Activated naive CD8-positive, alpha-beta T cell (primary cell): ENCODE measurements around the gene NTF3.

Experiments used
- H3K27ac Mint-ChIP-seq: one replicate; pipeline ENCODE4 v1.8.0; 2021; ENCODE audit warnings: mixed read lengths
- H3K27me3 Mint-ChIP-seq: one replicate; pipeline ENCODE4 v1.8.0; 2021; ENCODE audit warnings: mixed read lengths
- H3K36me3 Mint-ChIP-seq: one replicate; pipeline ENCODE4 v1.8.0; 2021; ENCODE audit warnings: mixed read lengths
- H3K4me1 Mint-ChIP-seq: one replicate; pipeline ENCODE4 v1.8.0; 2021; ENCODE audit warnings: low read depth, mixed read lengths
- H3K4me3 Mint-ChIP-seq: one replicate; pipeline ENCODE4 v1.8.0; 2021; ENCODE audit warnings: mild to moderate bottlenecking, mixed read lengths
- H3K9me3 Mint-ChIP-seq: one replicate; pipeline ENCODE4 v1.8.0; 2021; ENCODE audit warnings: low read depth, mixed read lengths

The NTF3 gene

DNA sequence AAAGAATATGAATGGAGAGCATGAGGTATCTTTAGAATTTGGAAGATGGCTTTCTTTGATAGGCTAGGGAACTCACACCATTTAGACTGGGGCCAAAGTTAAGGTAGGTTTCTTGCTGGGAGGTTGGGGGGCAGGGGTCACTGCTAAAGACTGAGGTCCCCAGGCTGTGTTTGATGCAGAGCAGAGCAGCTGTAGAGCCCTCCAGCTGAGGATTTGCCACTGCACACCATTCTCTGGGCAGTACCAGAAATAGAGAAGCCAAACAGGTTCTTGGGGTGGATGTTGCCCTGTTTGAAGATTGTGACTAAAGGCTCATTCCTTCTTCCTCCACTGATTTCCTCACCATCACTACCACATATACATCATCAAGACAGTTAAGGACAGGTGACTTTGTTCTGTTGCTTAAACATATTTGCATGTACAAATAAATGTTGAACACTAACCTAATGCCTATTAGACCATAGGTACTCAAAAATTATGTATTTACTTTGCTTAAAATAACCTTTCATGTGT is 7.9 kb downstream of the NTF3 start:
- Mint-ChIP-seq H3K36me3 (no peaks in the 10 kb centered on the region), H3K27me3 (peaks cover 13% of the 10 kb centered on the region), H3K4me3 (no peak overlapping the region), H3K9me3 (no peaks in the 10 kb centered on the region), H3K27ac (no peak overlapping the region), H3K4me1 (no peaks in the 10 kb centered on the region)

DNA sequence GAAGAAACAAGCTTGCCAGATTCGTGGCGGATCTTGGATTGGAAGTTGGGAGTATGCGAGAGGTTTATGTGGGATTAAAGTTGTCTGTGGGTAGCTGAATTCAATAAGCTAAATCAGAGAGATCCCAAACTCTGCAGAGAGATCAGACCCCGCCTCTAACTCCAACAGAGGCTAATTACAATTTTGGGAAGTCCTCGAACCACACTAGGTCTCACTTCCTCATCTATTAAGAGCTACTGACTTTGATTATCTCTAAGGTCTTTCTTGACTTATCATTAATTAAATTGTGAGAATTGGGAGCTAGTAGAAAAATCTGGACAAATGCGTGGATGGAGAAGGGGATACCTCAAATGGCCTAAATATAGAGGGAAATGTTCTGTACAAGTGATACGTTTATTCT is 9.1 kb downstream of the NTF3 start:
- Mint-ChIP-seq H3K9me3 (no peaks in the 10 kb centered on the region), H3K36me3 (no peaks in the 10 kb centered on the region), H3K4me3 (no peak overlapping the region), H3K27ac (no peak overlapping the region), H3K4me1 (no peaks in the 10 kb centered on the region), H3K27me3 (peaks cover 16% of the 10 kb centered on the region)

DNA sequence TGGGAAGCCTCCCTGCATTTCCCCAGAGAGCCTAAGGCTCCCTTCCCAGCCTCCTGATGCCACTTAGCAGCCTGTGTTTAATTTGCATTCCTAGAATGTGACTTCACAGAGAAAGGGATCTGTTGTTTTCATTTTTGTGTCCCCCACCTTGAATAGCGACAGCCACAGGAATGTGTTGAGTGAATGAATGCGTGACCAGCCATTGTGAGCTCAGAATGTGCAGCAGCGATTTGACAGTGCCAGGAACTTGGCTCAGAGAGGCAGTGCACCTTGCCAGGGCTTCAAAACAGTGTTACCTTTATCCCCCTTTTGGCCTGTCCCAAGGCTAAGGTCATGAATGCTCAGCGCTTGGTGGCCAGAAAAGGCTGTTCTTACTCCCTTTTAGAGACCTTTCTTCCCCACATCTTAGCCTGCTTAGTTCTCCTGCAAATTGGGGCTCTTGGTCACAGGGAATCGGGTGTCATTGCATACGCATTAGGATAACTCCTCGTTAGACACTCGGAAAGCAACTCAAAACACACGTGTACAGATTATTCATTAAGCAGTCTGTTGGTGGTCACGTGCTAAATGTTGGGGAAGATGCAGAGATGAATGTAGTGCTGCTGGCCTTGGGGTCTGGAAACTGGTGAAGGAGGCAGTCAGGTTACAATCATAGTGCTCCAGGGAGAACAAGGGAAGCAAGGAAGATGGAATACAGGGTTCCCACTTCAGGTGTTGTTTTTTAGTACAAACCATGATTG is 9.8 kb downstream of the NTF3 start:
- Mint-ChIP-seq H3K4me3 (no peak overlapping the region), H3K27me3 (peaks cover 16% of the 10 kb centered on the region), H3K27ac (no peak overlapping the region), H3K9me3 (no peaks in the 10 kb centered on the region), H3K4me1 (no peaks in the 10 kb centered on the region), H3K36me3 (no peaks in the 10 kb centered on the region)

DNA sequence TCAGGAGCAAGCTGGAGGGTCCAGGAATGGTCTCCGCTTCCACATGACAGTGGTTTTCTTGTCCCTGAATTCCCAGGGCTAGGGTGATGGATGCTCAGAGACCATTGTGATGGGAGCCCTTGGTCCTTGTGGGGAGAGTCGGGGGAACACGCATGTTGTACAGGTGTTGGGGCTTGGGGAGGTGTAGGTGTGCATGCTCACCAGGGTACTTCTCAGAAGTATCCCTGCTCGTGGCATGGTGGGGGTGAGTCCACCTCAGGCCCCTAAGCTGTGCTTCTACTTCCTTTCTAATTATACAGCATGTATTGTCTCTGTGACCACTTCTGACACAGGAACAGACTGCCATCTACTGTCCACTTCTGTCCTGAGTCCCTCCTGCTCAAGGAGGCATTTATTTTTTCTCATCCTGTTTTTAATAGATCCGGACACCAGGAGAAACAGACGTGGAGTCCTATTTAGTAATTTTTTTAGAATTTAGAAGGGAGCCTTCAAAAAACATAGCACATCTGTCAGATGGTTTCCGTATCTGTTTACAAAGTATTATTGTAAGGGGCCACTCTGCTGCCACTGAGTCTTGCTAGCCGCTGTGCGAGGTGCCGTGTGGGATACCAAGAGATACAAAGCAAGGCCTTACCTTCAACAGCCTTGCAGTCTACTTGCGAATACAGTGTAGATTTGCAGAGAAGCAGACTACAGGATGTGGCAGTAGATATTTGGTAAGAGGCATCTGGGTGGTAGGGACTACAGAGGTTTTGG is 10.5 kb downstream of the NTF3 start:
- H3K27me3 Mint-ChIP-seq, result peaks cover 16% of the 10 kb centered on the region
- no peaks in the 10 kb centered on the region for H3K36me3 Mint-ChIP-seq
- no peak overlapping the region for H3K4me3 Mint-ChIP-seq
- H3K27ac Mint-ChIP-seq, result no peak overlapping the region
- H3K9me3 Mint-ChIP-seq, result no peaks in the 10 kb centered on the region
- no peaks in the 10 kb centered on the region for H3K4me1 Mint-ChIP-seq

DNA sequence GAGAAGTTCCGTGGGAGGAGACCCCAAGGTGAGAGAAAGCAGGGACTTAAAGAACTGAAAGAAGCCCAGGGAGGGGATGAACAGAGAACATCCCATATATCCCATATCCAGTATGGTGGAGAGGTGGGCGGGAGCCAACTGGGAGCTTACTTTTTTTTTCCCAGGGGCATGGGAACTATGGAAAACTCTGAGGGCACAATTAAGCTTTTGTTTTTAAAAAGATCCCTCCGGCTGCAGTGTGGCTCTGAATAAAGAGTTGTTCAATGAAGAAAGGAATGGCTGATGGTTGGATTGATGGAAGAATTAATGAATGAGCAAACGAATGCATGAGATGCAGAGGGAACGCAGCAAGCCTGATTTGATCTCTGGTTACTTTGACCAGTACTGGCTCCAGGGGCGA is 12.6 kb downstream of the NTF3 start:
- Mint-ChIP-seq H3K4me1 (no peaks in the 10 kb centered on the region), H3K9me3 (no peaks in the 10 kb centered on the region), H3K27me3 (peaks cover 16% of the 10 kb centered on the region), H3K27ac (no peak overlapping the region), H3K36me3 (no peaks in the 10 kb centered on the region), H3K4me3 (no peak overlapping the region)

DNA sequence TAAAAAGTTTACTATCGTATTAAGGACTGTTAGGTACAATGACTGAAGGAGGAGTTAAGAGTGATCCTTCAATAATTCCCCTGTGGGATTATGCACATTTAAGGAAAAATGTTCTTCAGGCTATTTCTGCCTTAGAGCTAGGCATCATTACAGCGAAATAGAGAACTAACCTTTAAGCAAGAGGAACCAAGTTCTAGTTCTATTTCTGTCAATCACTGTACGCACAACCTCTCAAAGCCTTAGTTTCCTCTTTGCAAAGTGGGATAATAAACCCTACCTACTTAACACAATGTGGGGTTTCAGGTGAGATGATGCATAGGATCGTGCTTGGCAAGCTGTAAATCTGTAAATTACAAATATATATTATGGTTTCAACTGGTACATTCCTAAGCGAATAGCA is 15.4 kb downstream of the NTF3 start:
- peaks cover 14% of the 10 kb centered on the region for H3K27me3 Mint-ChIP-seq
- H3K36me3 Mint-ChIP-seq, result no peaks in the 10 kb centered on the region
- H3K9me3 Mint-ChIP-seq, result no peaks in the 10 kb centered on the region
- H3K27ac Mint-ChIP-seq, result no peak overlapping the region
- no peaks in the 10 kb centered on the region for H3K4me1 Mint-ChIP-seq
- no peak overlapping the region for H3K4me3 Mint-ChIP-seq

DNA sequence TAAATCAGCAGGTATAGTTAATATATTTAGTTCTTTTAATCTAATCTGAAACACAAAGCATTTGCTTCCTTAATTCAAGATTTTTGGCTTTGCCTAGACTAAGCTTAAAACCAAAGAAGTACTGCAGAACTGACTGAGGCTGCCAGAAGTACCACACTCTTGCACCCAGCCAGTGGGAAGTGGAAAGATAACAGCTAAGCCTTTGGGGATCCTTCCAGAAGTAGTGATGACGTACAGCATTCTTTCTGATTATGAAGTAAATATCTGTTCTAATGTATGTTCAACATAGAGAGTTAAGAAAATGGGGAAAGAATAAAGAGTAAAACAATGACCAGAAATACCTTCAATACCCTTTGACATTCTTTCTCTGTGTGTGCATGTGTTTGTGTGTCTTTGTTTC is 19.3 kb downstream of the NTF3 start:
- no peak overlapping the region for H3K27ac Mint-ChIP-seq
- peaks cover 4% of the 10 kb centered on the region for H3K27me3 Mint-ChIP-seq
- no peaks in the 10 kb centered on the region for H3K4me1 Mint-ChIP-seq
- H3K36me3 Mint-ChIP-seq, result no peaks in the 10 kb centered on the region
- H3K4me3 Mint-ChIP-seq, result no peak overlapping the region
- H3K9me3 Mint-ChIP-seq, result no peaks in the 10 kb centered on the region

DNA sequence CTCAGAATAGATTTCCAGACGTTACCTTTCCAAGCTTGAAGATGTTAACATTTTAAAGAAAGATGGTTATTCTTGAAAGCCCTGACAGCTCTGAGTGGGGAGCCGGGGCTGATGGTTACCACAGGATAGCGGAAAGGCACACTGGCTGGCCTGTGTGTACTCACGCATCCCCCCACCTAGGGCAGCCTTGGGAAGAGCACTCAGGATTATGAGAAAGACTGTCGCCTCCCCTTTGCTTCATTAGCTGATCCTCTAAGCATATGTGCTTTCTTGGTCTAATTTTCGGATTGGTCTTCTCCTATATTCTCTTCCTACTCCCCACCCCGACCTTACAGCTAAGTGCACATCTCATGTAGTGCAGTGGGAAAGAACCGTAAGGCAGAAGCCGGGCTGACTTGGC is 20.7 kb downstream of the NTF3 start:
- no peak overlapping the region for H3K4me3 Mint-ChIP-seq
- H3K9me3 Mint-ChIP-seq, result no peaks in the 10 kb centered on the region
- peaks cover 8% of the 10 kb centered on the region for H3K4me1 Mint-ChIP-seq
- H3K27ac Mint-ChIP-seq, result no peak overlapping the region
- H3K27me3 Mint-ChIP-seq, result peaks cover 4% of the 10 kb centered on the region
- H3K36me3 Mint-ChIP-seq, result no peaks in the 10 kb centered on the region

DNA sequence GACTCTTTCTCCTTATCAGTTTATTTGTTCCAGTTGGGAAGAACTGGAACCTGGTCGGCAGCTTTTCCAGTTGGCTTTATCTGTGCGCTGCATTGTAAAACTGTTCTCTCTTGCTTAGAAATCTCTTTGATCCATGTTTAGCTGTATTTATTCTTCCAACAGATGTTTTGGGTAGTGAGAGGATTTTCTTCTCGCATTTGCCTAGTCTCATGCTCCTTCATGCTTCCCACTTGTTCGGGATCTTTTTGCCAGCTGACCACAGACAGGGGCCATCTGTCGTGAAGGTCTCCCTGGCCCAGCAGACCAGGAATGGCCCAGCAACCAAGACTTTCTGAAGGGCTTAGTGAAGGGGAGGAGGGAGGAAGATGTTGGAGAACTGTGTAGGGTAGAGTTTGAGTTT is 21.6 kb downstream of the NTF3 start:
- H3K27me3 Mint-ChIP-seq, result peaks cover 4% of the 10 kb centered on the region
- no peaks in the 10 kb centered on the region for H3K9me3 Mint-ChIP-seq
- H3K27ac Mint-ChIP-seq, result no peak overlapping the region
- H3K36me3 Mint-ChIP-seq, result no peaks in the 10 kb centered on the region
- no peak overlapping the region for H3K4me3 Mint-ChIP-seq
- peaks cover 8% of the 10 kb centered on the region for H3K4me1 Mint-ChIP-seq

DNA sequence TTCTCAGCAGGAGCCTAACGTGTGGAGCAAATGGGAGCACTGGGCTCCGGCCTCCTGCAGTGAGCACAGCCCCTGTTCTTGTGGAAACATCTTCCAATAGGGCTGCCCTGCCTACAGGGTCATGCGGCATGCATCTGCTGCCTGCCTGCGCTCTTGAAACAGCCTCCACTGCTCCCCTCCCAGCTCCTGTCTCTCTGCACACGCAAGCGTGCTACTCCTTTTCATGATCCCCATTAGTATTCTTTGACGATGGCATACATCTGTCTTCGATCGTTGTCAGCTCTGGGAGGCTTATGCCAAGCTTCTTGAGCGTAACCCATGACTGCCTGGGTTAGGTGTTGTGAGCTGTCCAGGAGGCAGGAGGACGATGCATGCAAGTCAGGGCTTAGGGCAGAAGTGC is 23.1 kb downstream of the NTF3 start:
- no peak overlapping the region for H3K27ac Mint-ChIP-seq
- H3K4me3 Mint-ChIP-seq, result no peak overlapping the region

DNA sequence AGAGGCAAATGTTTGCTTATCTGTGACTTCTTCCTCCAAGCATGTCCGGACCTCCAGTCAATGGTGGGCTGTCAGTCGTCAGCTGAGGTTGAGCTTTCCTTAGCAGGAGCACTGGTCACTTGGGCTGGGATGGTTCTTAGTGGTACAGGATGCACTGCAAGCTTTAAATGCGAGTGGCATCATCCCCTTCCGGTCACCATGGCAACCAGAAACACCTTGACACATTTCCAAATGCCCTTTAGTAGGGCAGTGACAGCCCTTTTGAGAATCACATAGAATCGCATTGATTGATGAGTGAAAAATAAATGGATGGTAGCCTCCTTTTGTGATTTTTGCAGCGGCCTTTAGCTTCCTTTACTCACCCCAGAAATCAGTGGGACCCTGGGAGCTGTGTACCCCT is 24.1 kb downstream of the NTF3 start:
- Mint-ChIP-seq H3K27me3 (peaks cover 4% of the 10 kb centered on the region), H3K4me3 (no peak overlapping the region), H3K27ac (no peak overlapping the region), H3K4me1 (peaks cover 8% of the 10 kb centered on the region), H3K36me3 (no peaks in the 10 kb centered on the region), H3K9me3 (no peaks in the 10 kb centered on the region)

More for the DNA sequence above, 23.1 kb downstream of the NTF3 start:
- H3K4me1 Mint-ChIP-seq, result peaks cover 8% of the 10 kb centered on the region
- peaks cover 4% of the 10 kb centered on the region for H3K27me3 Mint-ChIP-seq
- H3K36me3 Mint-ChIP-seq, result no peaks in the 10 kb centered on the region
- no peaks in the 10 kb centered on the region for H3K9me3 Mint-ChIP-seq

DNA sequence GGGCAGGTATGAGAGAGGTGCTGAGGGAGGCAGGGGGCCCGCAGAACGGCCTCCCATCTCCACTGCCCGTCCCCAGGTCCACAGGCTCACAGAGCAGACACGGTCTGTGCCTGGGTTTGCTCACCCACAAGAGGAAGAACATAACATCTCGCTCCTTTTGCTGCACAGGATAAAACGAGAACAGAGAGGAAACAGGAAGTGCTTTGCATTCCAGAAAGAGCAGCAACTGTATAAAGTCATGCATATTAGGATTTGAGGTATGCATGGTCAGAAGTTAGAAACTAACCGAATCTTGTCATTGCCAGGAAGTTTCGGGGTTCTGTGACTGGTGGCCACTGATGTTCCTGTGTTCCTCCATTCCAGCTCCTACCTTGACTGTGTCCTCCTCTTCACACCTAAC is 25.0 kb downstream of the NTF3 start:
- Mint-ChIP-seq H3K27ac (no peak overlapping the region), H3K27me3 (peaks cover 2% of the 10 kb centered on the region), H3K9me3 (no peaks in the 10 kb centered on the region), H3K36me3 (no peaks in the 10 kb centered on the region), H3K4me3 (no peak overlapping the region), H3K4me1 (peaks cover 8% of the 10 kb centered on the region)

DNA sequence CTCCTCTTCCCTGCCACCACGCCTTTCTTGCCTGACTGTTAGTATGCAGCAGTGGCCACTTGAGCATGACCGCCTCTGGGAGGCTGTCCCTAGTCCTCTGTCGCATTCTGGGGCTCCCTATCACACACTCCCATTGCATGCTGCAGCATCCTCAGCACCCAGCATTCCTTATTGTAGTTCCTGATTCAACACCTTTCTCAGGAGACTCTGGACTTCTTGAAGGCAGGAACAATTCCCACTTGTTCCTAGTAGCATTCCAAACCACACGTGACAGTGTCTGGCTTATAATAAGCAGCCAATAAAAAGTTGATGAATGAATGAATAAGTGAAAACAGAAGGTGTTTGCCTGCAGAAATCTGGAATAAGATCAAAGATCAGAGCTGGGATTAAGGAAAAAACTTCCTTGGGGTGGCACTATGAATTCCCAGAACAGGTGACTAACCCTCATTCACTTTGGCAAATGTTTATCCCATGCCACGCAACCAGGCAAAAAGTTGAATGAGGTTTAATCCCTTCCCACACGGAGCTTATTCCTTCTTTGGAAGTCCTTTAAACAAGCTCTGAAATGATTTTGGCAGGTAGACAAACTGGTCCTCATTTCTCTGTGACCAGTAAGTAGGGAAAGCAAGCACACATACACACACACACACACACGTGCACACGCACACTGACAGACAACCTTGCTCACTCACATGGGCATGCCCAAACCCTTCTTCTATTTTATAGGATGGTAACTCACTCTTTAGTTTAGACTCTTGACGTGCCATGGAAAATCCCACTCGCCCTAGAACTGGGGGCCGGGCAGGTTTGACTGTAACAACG is 26.5 kb downstream of the NTF3 start:
- no peak overlapping the region for H3K27ac Mint-ChIP-seq
- no peak overlapping the region for H3K4me3 Mint-ChIP-seq
- H3K36me3 Mint-ChIP-seq, result no peaks in the 10 kb centered on the region
- H3K9me3 Mint-ChIP-seq, result no peaks in the 10 kb centered on the region
- peaks cover 2% of the 10 kb centered on the region for H3K27me3 Mint-ChIP-seq
- peaks cover 8% of the 10 kb centered on the region for H3K4me1 Mint-ChIP-seq

DNA sequence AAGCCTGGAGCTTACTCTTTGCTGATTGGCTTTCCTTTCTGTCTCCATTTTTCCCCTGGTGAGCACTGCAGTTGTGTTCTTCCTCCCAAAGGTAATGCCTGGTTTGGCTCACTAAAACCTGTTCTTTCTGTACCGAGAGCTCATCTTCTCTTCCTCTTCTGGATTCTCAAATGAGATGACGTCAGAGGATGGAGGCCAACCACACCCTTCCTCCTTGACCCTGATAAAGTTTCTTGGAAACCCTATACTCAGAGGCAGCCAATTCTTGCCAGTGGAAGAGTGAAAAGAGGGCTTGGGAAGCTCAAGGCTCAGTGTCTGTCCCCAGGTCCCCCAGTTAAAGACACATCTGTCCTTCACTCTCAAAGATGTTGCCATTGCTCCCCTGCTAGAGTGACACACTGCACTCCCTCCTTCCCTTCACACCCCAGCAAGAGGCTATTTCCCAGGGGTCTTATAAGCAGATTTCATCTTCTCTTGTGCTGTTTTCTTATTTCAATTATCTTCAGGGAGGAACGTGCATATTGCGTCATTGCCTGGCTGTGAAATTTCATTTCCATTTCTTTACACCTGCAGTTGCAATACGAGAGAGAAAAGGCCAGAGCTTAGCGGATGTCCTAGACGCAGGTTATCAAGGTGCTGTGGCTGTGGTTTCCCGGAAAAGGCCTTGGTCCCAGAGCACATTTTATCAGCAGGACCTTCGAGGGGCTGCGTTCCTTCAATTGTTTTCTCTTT is 27.3 kb downstream of the NTF3 start:
- Mint-ChIP-seq H3K4me3 (no peak overlapping the region), H3K4me1 (peaks cover 8% of the 10 kb centered on the region)

More for the DNA sequence above, 27.3 kb downstream of the NTF3 start:
- H3K9me3 Mint-ChIP-seq, result no peaks in the 10 kb centered on the region
- peaks cover 2% of the 10 kb centered on the region for H3K27me3 Mint-ChIP-seq
- H3K36me3 Mint-ChIP-seq, result no peaks in the 10 kb centered on the region
- no peak overlapping the region for H3K27ac Mint-ChIP-seq
